ENCODE data around the gene SIL1.

DNA sequence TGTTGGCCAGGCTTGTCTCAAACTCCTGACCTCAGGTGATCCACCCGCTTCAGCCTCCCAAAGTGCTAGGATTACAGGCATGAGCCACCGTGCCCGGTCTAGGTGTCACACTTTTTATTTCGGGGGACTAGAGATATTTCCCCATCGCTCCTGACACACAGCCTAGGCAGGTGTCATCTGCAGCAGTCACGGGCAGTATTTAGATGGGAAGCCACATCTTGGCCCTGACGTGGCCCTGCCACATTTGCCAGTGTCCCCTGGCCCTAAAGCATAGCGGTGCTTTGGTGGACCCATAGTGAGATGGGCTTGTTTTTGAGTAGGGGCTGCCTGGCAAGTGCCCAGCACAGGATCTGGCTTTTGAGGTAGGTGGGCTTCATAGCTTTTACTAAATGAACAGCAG lies 278.0 kb downstream of the SIL1 start:
- TF ChIP-seq, protein P1, sequence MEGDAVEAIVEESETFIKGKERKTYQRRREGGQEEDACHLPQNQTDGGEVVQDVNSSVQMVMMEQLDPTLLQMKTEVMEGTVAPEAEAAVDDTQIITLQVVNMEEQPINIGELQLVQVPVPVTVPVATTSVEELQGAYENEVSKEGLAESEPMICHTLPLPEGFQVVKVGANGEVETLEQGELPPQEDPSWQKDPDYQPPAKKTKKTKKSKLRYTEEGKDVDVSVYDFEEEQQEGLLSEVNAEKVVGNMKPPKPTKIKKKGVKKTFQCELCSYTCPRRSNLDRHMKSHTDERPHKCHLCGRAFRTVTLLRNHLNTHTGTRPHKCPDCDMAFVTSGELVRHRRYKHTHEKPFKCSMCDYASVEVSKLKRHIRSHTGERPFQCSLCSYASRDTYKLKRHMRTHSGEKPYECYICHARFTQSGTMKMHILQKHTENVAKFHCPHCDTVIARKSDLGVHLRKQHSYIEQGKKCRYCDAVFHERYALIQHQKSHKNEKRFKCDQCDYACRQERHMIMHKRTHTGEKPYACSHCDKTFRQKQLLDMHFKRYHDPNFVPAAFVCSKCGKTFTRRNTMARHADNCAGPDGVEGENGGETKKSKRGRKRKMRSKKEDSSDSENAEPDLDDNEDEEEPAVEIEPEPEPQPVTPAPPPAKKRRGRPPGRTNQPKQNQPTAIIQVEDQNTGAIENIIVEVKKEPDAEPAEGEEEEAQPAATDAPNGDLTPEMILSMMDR (IDR thresholded peaks at IDR 0.05; ENCODE audit: low read depth, low read length, poor library complexity, severe bottlenecking): no peak
- TF ChIP-seq EZH2phosphoT487 (IDR thresholded peaks at IDR 0.05; ENCODE audit: borderline replicate concordance, low read length): no peak
